ENCODE data around the gene TBC1D23. TPM values are rescaled to one million over a fixed set of nuclear protein-coding genes. Genes with fewer than 3 reads are reported as not detected.
"Not testable (repeated sequence)": the region's sequence is repeated elsewhere in the genome, so short reads cannot be mapped to it uniquely, and the experiment has no call there.

Gene TBC1D23
- polyA plus RNA-seq, 1 donor, result 41.7 TPM

DNA sequence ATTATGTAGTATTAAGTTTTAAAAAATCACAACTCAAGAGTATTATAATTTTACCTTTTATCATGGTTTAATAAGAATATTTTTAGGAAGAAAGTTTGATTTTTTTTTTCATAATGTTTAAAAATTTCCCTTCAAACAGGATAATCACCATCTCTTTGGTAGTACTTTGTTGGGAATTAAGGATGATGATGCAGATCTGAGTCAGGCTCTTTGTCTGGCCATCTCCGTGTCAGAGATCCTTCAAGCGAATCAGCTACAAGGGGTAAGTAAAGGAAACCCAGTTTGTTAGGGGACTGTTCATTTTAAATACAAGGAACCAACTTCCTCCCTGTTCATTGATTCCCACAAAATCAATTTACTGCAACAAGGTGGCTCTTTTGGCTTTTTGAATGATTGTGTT lies 37.0 kb downstream of the TBC1D23 start:
- no peak for DNase-seq

DNA sequence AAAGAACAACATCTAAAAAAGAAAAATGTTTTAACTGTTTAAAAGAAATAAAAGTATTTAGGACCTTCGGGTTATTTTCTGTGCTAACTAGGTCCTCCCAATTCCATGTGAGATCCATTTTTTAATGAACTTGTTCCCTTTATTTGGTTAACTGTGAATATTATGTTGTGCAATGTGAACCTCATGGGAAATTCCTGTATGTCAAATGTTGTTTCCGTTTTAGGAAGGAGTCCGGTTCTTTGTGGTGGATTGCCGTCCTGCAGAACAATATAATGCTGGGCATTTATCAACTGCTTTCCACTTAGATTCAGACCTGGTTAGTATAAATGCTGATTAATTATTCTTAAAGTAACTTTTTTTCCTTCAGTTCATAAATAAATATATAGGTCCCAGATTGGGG lies 38.2 kb downstream of the TBC1D23 start:
- no peak for DNase-seq

DNA sequence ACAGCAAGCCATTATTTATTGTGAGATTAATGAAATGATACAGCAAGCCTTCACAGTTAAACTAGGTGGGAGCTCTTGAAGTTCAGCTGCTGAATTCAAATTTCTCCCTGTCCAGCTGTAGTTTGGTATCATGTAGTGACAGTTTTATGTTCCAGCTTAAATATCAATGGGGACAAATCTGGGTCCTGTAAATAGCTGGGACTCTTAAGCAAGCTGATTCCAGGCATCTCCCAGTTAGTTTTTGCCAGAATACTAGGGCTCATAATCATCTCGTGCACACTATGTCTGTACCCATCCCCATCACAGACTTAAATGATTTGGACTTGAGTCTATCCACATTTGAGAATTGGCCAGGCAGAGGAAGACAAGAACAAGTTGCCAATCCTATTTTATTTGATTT lies 45.9 kb downstream of the TBC1D23 start:
- DNase-seq, result no peak

DNA sequence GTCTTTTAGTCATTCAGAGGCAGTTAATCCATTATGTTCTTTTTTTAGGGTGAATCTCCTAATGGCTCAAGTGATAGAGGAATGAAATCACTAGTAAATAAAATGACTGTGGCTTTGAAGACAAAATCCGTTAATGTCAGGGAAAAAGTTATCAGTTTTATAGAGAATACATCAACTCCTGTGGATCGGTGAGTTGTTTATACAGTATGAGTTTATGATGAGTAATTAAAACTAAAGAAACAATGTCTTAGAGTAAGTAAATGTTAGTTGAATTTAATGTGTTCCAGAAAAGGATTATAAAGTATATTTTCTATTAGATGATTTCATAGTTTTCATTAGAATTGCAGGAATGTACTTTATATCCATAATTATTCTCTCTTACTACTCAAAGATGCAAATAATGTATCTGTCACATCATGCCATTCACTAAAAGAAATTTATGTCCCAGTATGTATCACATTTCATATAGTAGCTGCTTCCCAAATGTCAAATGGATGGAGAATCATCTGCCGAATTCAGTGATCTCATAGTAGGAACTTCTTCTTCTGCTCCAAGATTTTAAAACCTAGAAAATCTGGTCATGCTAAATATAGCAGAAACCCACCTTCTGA lies 49.7 kb downstream of the TBC1D23 start:
- DNase-seq, result no peak

DNA sequence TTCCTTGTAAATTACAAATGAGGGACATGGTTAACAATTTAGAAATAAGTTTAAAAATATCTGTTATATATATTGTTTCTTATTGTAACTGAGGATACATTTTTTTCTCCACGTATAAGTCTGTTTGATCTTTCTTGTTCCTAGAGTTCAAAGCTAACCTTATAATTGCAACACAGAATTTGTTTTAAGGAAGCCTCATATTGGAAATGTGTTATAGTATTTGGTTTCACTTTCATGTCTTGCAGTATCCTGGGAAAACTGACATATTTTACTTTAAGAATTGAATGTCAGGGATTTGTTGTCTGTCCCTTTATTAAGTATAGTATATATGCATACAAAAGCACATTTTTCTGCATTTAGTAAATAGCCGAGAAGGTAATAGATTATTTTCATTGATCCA lies 50.2 kb downstream of the TBC1D23 start:
- DNase-seq, result no peak

DNA sequence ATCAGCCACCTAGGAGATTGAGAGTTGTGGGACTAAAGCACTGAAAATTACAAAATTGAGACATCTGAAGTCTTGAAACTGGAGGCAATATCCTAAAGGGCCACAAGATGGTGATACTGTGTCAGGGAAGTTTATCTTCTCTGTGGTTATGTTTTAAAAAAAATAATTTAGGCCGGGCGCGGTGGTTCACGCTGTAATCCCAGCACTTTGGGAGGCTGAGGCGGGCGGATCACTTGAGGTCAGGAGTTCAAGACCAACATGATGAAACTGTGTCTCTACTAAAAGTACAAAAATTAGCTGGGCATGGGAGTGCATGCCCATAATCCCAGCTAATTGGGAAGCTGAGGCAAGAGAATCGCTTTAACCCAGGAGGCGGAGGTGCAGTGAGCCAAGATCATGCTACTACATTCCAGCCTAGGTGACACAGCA lies 55.9 kb downstream of the TBC1D23 start:
- peak; percentile 38 for DNase-seq

DNA sequence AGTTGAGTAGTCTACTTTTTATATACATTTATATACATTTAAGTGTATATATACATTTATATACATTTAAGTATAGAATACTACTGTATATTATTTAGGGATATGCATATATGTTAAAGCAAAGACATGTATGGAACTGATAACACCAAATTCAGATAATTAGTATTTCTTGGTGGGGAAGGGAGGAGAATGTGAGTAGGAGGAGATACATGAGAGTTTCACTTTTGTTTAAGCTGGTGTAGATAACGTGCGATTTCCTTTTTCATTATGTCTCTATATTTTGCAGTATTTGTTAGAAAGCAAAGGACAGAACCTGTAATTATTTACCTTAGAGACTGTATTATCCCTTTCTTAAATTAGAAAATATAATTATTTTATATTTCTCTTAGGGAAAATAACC lies 57.1 kb downstream of the TBC1D23 start:
- DNase-seq, result no peak

DNA sequence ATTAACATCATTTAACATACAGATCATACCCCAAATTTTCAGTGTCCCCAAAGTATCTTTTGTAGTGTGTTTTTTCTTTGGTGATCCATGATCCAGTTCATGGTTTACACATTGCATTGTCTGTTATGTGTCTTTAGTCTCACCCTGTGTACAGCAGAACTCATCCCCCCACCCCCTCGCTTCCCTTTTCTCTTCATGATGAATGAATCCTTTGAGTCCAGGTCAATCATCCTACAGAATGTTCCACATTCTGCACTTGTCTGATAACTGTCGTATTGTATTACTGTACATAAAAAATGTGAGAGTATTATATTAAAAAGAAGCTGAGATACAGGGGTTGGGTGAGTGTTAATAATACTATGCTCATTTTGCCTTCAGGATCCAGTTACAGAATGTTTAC lies 59.2 kb downstream of the TBC1D23 start:
- no peak for DNase-seq

DNA sequence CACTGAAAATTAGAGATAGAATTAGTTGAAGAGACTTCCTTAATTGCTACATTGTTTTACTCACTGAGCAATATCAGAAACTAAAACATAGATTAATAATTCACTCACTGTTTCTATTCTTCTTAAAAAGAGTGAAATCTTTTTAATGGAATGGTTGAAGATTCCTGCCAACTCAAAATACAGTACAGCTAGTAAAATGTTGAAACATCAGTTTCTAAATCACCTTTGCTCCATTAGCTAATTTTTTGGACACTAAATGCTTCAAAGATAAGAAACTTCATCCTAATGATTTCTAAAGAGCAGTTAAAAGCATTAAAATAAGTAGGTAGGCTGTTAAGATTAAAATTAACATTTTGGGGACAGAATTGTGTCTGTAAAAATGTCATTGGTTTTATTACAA lies 63.3 kb downstream of the TBC1D23 start:
- DNase-seq, result no peak

DNA sequence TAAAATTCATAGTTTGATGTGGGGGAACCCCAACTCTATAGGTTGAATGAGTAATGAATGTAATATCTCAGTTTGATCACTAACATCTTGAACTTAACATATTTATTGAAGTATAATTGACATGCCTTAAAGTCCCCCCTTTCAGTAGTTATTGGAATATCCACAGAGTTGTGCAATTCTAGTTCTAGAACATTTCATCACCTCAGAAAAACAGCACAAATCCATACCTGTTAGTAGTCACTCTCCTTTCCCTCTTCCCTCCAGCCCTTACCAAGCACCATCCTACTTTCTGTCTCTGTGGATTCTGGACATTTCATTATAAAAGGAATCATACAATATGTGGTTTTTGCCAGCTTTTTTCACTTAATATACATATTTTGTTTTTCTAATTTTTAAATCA lies 65.0 kb downstream of the TBC1D23 start:
- no peak for DNase-seq

DNA sequence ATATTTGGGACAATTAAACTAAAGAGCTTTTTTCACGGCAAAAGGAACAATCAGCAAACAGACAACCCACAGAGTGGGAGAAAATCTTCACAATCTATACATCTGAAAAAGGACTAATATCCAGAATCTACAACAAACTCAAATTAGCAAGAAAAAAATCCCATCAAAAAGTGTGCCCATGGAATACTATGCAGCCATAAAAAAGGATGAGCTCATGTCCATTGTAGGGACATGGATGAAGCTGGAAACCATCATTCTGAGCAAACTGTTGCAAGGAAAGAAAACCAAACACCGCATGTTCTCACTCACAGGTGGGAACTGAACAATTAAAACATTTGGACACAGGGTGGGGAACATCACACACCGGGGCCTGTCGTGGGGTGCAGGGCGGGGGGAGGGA lies 66.6 kb downstream of the TBC1D23 start:
- not testable (repeated sequence) for DNase-seq

DNA sequence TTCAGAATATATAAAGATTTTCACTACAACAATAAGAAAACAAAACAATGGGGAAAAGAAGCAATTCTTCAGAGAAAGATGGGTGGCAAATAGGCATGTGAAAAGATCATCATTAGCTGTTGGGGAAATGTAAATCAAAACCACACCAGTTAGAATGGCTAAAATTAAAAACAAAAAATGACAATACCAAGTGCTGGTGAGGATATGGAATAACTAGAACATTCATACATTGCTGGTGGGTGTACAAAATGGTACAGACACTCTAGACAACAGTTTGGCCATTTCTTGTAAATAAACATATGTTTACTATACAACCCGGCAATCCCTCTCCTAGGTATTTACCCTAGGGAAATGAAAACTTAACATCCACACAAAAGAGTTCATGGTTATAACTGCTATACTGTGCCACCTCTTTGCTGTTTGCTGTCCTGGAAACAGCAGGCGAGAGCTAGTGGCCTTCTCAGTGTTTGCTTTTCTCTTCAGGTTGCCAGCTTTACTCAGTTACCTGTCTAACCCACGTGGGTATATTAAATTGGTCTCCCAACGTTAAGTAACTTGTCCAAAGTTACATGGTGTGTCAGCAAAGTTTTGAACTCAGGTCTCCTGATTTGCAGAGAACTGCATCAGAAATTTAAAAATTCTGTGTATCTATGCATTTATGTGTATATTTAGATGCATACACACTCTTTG lies 69.2 kb downstream of the TBC1D23 start:
- DNase-seq, result no peak

DNA sequence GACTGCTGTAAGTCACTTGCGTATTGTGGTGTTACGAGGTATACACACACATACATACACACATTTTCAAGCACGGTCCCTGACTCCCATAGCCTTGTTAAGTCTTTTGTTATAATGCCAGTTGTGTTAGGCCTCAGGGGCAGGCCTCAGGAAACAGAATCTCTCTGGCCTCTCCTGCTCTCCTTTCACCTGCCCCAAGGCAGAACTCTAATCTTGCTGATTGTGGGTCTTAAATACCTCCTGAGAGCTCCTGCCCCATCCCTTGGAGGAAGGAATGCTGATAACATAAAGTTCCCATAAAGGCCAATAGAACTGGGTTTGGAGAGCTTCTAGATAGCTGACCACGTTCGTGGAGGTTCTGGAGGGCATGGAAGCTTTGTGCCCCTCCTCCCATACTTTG lies 69.9 kb downstream of the TBC1D23 start:
- no peak for DNase-seq

DNA sequence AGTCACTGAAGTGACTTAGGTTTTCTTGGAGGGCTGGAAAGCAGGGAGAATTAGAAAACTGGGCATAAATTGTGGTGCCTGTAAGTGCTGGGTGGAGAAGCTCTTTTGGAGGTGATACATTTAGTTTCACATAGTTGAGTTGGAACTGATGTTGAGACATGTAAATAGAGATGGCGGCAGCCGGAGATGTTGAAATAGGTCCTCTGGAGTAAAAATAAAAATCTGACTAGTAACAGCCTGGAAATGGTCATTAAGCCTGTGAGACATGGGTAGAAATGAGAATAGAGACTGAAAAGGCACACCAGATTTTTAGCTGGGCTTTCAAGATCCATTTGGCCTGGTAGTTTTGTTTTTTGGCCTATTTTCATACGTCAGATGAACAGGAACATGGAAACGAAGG lies 70.9 kb downstream of the TBC1D23 start:
- DNase-seq, result no peak

DNA sequence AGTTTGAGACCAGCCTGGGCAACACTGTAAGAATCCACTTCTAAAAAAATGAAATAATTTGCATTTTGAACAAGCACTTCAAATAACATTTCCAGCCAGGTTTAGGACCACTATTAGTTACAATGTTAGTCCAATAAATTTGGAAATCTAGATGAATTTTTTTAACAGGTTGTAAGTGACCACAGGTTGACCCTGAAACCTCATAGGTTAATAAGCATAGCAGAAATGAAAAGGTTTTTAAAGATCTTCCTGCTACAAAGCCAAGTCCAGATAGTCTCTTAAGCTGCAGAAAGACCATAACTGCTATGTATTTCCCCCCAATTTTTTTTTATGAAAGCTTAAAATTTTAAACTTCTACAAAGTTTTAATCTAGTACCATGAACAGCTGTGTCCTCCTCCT lies 72.3 kb downstream of the TBC1D23 start:
- DNase-seq, result no peak

DNA sequence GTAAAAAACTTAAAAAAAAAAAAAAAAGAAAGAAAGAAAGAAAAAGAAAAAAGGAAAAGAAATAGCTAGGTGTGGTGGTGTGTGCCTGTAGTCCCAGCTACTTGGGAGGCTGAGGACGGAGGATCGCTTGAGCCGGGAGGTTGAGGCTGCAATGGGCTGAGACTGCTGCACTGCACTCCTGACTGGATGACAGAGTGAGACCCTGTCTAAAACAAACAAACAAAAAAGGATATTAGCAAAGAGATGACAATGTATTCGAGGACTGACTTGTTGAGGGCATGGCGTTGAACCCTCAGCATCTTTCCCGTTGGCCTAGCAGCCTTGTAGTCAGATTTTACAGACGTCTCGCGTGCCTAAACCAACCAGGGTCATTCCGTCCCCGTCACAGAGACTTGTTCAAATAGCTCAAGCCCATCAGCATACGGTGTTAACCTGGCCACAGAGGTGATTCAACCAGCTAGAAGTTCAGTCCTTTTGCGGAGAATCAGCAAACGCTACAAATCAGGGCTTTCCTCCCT lies 73.2 kb downstream of the TBC1D23 start:
- DNase-seq, result no peak

DNA sequence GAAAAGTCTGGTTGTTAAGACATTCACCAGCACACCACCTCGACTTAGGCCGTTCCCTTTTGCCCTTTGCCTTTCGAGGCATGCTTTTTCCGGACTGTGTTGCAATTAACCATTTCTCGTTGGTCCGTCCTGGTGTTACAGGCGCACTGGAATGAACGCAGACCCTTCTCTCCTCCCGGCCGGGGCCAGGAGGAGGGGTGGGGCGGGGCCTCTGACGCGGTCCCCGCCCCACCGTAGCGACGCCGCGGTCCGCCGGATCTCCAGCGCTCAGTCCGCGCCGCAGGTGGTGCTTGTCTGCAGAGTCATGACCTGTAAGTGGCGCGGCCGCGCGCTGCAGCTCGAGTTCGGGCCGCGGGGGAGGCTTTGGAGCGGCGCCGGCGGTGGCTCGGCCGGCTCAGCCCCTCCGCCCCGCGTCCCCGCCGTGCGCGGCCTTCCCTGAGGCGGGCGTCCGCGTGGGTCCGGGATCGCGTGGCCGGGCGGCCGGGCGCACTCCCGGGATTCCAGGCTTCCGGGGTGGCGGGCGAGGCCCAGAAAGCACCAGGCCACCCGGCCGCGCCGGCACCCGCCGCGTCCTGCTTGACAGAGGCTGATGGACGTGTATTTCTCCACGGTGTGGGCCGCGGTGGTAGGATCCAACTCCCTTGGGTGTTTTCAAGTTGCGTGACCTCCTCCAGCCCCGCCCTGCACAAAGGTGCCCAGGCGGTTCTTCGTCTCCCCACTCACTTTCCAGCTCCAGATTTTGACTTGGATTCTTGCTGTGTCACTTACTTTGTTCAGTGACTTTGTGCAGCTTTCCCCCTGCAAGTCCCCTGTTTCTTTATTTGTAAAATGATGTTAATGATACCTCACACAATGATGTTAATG lies 73.9 kb downstream of the TBC1D23 start, which contains the start of gene NIT2:
NIT2 (plus strand) TSS at position 270 of the 864 bp plus-strand sequence; CDS start at position 305, 35 bp downstream.
- peak; percentile 79 for DNase-seq

DNA sequence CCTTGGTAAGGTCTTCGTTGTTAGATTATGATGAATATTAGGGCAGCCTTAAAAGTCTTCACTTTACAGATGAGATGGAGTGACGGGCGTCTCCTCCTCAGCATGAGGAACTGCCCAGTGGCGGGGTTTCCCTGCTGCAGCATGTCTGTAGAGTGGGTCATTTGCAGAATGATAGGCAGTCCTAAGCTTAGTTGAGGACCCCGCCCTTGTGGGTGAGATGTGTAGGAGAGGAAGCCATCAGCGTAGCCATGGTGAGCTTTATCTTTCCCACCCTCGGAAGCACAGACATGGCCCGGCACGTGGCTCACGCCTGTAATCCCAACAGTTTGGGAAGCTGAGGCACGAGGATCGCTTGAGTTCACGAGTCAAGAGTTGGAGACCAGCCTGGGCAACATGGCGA lies 74.6 kb downstream of the TBC1D23 start:
- no peak for DNase-seq

DNA sequence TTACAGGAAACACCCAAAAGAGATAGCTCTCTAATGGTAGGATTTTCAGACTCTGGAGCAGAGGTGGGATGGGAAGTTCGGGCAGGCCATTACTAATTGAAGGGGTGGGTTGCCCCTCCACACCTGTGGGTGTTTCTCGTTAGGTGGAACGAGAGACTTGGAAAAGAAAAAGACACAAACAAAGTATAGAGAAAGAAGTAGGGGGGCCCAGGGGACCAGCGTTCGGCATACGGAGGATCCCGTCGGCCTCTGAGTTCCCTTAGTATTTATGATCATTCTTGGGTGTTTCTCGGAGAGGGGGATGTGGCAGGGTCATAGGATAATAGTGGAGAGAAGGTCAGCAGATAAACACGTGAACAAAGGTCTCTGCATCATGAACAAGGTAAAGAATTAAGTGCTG lies 75.4 kb downstream of the TBC1D23 start:
- DNase-seq, result not testable (repeated sequence)

DNA sequence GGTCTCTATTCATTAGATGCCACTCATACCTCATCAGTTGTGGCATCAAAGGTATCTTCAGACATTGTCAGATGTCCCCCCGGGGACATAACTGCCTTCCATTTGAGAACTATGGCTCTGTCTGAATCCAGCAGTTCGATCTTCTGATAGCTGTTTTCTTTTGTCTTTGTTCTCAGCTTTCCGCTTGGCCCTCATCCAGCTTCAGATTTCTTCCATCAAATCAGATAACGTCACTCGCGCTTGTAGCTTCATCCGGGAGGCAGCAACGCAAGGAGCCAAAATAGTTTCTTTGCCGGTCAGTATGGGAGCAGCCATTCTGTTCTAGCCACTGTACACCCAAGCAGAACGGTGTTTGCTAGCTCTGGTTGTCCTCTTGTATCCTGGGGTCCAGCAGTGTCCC lies 78.1 kb downstream of the TBC1D23 start:
- DNase-seq, result no peak

DNA sequence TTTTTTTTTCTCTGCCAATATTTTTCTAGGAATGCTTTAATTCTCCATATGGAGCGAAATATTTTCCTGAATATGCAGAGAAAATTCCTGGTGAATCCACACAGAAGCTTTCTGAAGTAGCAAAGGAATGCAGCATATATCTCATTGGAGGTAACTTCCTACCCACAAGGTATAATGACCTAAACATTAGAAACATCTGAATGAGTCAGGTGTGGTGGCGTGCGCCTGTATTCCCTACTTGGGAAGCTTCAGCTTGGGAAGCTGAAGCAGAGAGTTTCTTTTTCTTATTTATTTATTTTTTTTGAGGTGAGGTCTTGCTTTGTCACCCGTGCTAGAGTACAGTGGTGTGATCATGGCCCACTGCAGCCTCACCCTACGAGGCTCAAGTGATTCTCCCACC lies 79.0 kb downstream of the TBC1D23 start:
- no peak for DNase-seq

DNA sequence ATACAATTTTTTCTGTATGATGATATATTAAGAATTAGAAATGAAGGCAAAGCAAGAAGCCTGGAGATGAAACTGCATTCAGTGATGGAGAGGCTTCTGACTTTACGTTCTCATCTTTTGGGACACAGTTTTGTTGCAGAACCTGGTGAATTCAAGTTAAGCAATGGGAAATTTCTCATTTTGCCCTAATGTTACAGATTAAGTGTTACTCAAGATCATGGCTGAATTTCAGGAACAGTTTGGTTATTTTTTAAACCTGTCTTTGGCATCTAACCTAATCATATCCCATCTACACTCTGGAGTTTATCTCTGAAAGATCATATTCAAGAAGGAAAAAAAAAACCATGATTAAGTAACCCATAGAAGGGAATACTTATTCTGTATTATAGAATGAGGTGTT lies 79.7 kb downstream of the TBC1D23 start:
- DNase-seq, result no peak

DNA sequence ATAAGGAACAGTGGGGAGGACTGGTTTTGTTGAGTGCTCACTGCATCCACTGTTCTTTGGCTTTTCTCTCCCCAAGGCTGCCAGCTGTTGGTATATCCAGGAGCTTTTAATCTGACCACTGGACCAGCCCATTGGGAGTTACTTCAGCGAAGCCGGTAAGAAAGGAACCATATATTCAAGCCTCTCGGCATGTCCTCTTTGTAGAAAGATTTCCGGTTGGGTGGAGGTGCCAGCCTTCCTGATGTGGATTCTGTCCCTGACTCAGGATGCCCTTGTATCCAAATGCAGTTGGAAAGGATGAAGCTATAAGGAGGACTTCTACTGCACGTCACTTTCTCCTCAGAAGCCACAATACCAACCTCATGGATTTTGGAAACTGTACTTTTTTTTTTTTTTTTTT lies 87.9 kb downstream of the TBC1D23 start:
- no peak for DNase-seq
